ENCODE data around the gene ATP2B2. TPM values are rescaled to one million over a fixed set of nuclear protein-coding genes. Genes with fewer than 3 reads are reported as not detected.

Gene ATP2B2
- total and polyA plus RNA-seq, 2 experiments from 2014 or later, result 0.42 to 0.63 TPM

GRCh38 chr3:10329495-10330015, 175.8 kb downstream of the ATP2B2 start:
- no peak for TF ChIP-seq JUNB (IDR thresholded peaks at IDR 0.05; ENCODE audit: unreplicated experiment)
- TF ChIP-seq POLR2AphosphoS5 (IDR thresholded peaks at IDR 0.05; ENCODE audit: low read depth), result no peak
- TF ChIP-seq ZNF331 (CRISPR knock-in tag; IDR thresholded peaks at IDR 0.05; ENCODE audit: low read depth), result no peak
- TF ChIP-seq, protein P1, sequence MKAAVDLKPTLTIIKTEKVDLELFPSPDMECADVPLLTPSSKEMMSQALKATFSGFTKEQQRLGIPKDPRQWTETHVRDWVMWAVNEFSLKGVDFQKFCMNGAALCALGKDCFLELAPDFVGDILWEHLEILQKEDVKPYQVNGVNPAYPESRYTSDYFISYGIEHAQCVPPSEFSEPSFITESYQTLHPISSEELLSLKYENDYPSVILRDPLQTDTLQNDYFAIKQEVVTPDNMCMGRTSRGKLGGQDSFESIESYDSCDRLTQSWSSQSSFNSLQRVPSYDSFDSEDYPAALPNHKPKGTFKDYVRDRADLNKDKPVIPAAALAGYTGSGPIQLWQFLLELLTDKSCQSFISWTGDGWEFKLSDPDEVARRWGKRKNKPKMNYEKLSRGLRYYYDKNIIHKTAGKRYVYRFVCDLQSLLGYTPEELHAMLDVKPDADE (IDR thresholded peaks at IDR 0.05), result no peak
- TF ChIP-seq EZH2 (IDR thresholded peaks at IDR 0.05; ENCODE audit: low read depth, unreplicated experiment), result no peak
- no peak overlapping the region for H3K4me3 ChIP-seq
- Mint-ChIP-seq H3K4me3 (no peak overlapping the region), H3K36me3 (ENCODE audit: low read depth) (no peaks in the 10 kb centered on the region), H3K9me3 (no peaks in the 10 kb centered on the region), H3K4me1 (peaks cover 7% of the 10 kb centered on the region; the same call in 1 of the 3 replicates), H3K27ac (no peak overlapping the region), H3K27me3 (ENCODE audit: insufficient read depth, low read depth, poor library complexity) (peaks cover 8% of the 10 kb centered on the region)
- H3K4me1 ChIP-seq (ENCODE audit: insufficient read depth), result no peaks in the 10 kb centered on the region
- no peaks in the 10 kb centered on the region for H3K36me3 ChIP-seq (ENCODE audit: insufficient read depth)
- no peaks in the 10 kb centered on the region for H3K9me2 ChIP-seq (ENCODE audit: insufficient read depth)
- H3K79me2 ChIP-seq (replicated peaks; ENCODE audit: insufficient read depth), result no peaks in the 10 kb centered on the region
- H3K27ac ChIP-seq (ENCODE audit: low read depth), result no peak overlapping the region
- ATAC-seq (no peak), DNase-seq (ENCODE audit: low spot score) (no peak)
- no peaks in the 10 kb centered on the region for H3F3A ChIP-seq (replicated peaks; ENCODE audit: low read depth)
- no peak overlapping the region for H2AFZ ChIP-seq
- H3K27me3 ChIP-seq (ENCODE audit: insufficient read depth), result no peaks in the 10 kb centered on the region
- H3K4me2 ChIP-seq, result no peak overlapping the region
- H4K20me1 ChIP-seq (replicated peaks; ENCODE audit: insufficient read depth), result no peaks in the 10 kb centered on the region

- Mint-ChIP-seq H3K27ac (no peak overlapping the region), H3K4me1 (peaks cover 2% of the 10 kb centered on the region; the same call in 1 of the 3 replicates), H3K4me3 (no peak overlapping the region), H3K27me3 (ENCODE audit: insufficient read depth, low read depth, poor library complexity) (peaks cover 12% of the 10 kb centered on the region), H3K36me3 (ENCODE audit: low read depth) (no peaks in the 10 kb centered on the region), H3K9me3 (no peaks in the 10 kb centered on the region)
- no peak overlapping the region for H3K4me3 ChIP-seq
- DNase-seq (ENCODE audit: low spot score) (no peak), ATAC-seq (no peak; the same call in 1 of the 3 replicates)
- H3K36me3 ChIP-seq (ENCODE audit: insufficient read depth), result no peaks in the 10 kb centered on the region
- H3K79me2 ChIP-seq (replicated peaks; ENCODE audit: insufficient read depth), result no peaks in the 10 kb centered on the region
- H3K4me1 ChIP-seq (ENCODE audit: insufficient read depth), result no peaks in the 10 kb centered on the region
- H2AFZ ChIP-seq, result no peak overlapping the region
- H3F3A ChIP-seq (replicated peaks; ENCODE audit: low read depth), result no peaks in the 10 kb centered on the region
- H3K27me3 ChIP-seq (ENCODE audit: insufficient read depth), result no peaks in the 10 kb centered on the region
- no peak for TF ChIP-seq NANOG (IDR thresholded peaks at IDR 0.05; ENCODE audit: borderline replicate concordance)
- TF ChIP-seq POLR2AphosphoS5 (IDR thresholded peaks at IDR 0.05; ENCODE audit: low read depth), result no peak
- no peak for TF ChIP-seq JUNB (IDR thresholded peaks at IDR 0.05; ENCODE audit: unreplicated experiment)
- TF ChIP-seq CTCF (conservative IDR thresholded peaks at IDR 0.05; ENCODE audit: low read depth in 2 of 2), result peak in 1 of 2 experiments; percentile 45; a peak in 2 of 4 replicates
- no peak for TF ChIP-seq ZNF331 (CRISPR knock-in tag; IDR thresholded peaks at IDR 0.05; ENCODE audit: low read depth)
- no peak overlapping the region for H3K27ac ChIP-seq (ENCODE audit: low read depth)
- no peak overlapping the region for H3K4me2 ChIP-seq
- no peaks in the 10 kb centered on the region for H4K20me1 ChIP-seq (replicated peaks; ENCODE audit: insufficient read depth)
- H3K9me2 ChIP-seq (ENCODE audit: insufficient read depth), result no peaks in the 10 kb centered on the region
Measured at GRCh38 chr3:10328460-10329071, 176.8 kb downstream of the ATP2B2 start.

All from GM23338 (cell line).